Cardiac fibroblast (primary cell): ENCODE data around the gene PRKAR1A.

Source experiments
- DNase-seq, 2 donors: peaks; one replicate each; pipeline versions ENCODE4 v3.0.0 to v3.0.0-alpha.2; 2010; ENCODE audit warnings: low read depth in 2 of 2
- H3K4me3 ChIP-seq, 2 donors: replicated peaks in 1 of 2; 1 replicate in 1 of 2; 2 replicates in 1 of 2; pipeline ENCODE4 v1.5.1; 2011; ENCODE audit warnings: low read depth in 2 of 2, low read length in 2 of 2, mild to moderate bottlenecking in 2 of 2, moderate library complexity in 1 of 2
- TF ChIP-seq, protein P1 (sequence below): IDR thresholded peaks from one replicate; pipeline ENCODE4 v1.5.1; 2011; ENCODE audit warnings: low read depth, mild to moderate bottlenecking, low read length, inconsistent platforms

PRKAR1A gene

GRCh38 chr17:68598074-68598473, 85.8 kb downstream of the PRKAR1A start:
- TF ChIP-seq, protein P1, sequence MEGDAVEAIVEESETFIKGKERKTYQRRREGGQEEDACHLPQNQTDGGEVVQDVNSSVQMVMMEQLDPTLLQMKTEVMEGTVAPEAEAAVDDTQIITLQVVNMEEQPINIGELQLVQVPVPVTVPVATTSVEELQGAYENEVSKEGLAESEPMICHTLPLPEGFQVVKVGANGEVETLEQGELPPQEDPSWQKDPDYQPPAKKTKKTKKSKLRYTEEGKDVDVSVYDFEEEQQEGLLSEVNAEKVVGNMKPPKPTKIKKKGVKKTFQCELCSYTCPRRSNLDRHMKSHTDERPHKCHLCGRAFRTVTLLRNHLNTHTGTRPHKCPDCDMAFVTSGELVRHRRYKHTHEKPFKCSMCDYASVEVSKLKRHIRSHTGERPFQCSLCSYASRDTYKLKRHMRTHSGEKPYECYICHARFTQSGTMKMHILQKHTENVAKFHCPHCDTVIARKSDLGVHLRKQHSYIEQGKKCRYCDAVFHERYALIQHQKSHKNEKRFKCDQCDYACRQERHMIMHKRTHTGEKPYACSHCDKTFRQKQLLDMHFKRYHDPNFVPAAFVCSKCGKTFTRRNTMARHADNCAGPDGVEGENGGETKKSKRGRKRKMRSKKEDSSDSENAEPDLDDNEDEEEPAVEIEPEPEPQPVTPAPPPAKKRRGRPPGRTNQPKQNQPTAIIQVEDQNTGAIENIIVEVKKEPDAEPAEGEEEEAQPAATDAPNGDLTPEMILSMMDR = no peak
- no peak for DNase-seq
- no peak overlapping the region for H3K4me3 ChIP-seq

GRCh38 chr17:68598545-68598961, 86.3 kb downstream of the PRKAR1A start:
- TF ChIP-seq, protein P1 = no peak

GRCh38 chr17:68599091-68599490, 86.9 kb downstream of the PRKAR1A start:
- H3K4me3 ChIP-seq = peak overlapping the region in 1 of 2 donors; percentile 77
- TF ChIP-seq, protein P1 = no peak
- peak in 1 of 2 donors; percentile 35 for DNase-seq

More at GRCh38 chr17:68598545-68598961, 86.3 kb downstream of the PRKAR1A start:
- no peak overlapping the region for H3K4me3 ChIP-seq
- DNase-seq = no peak

DNA sequence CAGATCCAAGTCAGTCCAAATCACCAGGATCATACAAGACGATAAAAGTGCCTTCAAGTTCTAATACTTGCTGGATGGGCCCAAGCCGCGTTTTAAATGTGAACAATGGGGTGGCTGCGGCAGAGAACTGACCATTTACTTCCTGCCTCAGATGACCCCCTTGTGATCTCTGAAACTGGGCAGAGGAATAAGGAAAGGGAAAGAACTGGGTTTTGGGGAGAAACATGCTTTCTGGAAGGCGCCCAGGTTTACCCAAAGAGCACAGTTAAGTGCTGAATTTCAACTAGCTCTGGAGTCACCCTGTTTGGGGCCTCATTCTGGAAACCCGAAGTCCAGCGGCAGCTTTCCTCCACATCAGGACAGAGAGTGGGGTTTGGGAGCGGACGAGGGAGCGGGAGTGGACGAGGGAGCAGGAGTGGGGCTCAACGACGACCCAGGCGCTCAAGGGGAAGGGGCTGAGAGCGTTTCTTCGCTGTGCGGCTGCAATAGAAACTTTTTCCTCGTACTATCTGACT, 87.4 kb downstream of the PRKAR1A start:
- DNase-seq = no peak
- TF ChIP-seq, protein P1 = no peak
- H3K4me3 ChIP-seq = peak overlapping the region; percentile 40 to 77

DNA sequence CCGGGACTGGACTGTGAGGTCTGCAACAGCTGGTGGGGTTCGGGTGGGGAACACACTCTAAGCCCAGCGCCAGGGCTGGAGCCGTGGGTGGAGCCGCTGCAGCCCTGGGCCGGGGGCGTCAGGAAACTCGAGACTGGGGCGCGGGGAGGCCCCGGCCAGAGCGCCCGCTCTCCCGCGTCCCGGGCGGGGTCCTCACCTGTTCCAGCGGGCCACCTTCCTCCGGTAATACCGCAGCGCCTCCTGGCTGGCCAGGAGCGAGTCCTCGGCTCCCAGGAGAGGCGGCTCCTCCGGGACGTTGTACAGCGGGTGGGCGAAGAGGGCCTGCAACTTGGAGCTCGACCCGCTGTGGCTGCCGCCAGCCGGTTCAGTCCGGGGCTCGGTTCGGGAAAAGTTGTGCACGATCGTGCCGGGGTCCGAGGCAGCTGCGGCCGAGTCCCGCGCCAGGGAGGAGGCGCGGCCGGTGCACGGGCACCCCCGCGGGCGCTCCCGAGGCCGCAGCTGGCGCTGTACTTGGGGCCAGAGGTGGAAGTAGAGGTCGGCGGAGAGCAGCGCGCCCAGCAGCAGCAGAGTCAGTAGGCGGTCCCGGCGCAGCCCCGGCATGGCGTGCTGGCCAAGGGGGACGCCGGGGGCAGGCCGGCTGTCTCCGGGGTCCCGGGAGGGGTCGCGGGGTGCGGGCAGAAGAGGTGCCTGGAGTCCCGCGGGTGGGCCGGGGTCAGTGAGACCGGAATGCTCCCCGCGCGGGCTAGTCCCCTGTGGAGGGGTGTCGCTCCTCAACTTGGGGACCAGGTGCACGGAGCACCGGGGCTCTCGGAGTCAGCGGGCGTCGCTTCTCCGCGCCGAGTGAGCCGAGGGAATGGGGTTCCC, 88.1 kb downstream of the PRKAR1A start:
- DNase-seq = peak in 1 of 2 donors; percentile 29
- TF ChIP-seq, protein P1 = peak; percentile 12
- H3K4me3 ChIP-seq = peak overlapping the region; percentile 40 to 77
